ELF-1 (cell line): ENCODE measurements around the gene UBIAD1.
"Not testable (repeated sequence)": the region's sequence is repeated elsewhere in the genome, so short reads cannot be mapped to it uniquely, and the experiment has no call there.

Source experiments
- DNase-seq: peaks from one replicate; pipeline ENCODE4 v3.0.0-alpha.2; 2016; ENCODE audit warnings: low read depth, low spot score

The UBIAD1 gene

GRCh38 chr1:11279630-11280029 lies 6.6 kb downstream of the UBIAD1 start:
- no peak for DNase-seq

- DNase-seq = no peak
Measured at GRCh38 chr1:11280719-11281376, 7.8 kb downstream of the UBIAD1 start.

GRCh38 chr1:11281518-11282331 lies 8.7 kb downstream of the UBIAD1 start:
- no peak for DNase-seq

GRCh38 chr1:11283151-11283550 lies 10.2 kb downstream of the UBIAD1 start:
- DNase-seq = no peak

GRCh38 chr1:11284784-11285183 lies 11.8 kb downstream of the UBIAD1 start:
- no peak for DNase-seq

GRCh38 chr1:11285883-11286734 lies 13.1 kb downstream of the UBIAD1 start:
- DNase-seq = no peak

- peak; percentile 56 for DNase-seq
Measured at GRCh38 chr1:11286735-11287410, 13.9 kb downstream of the UBIAD1 start.

GRCh38 chr1:11289064-11289463 lies 16.1 kb downstream of the UBIAD1 start:
- DNase-seq = no peak

- DNase-seq = no peak
Measured at GRCh38 chr1:11291049-11291448, 18.1 kb downstream of the UBIAD1 start.

- no peak for DNase-seq
Measured at GRCh38 chr1:11293856-11294255, 20.9 kb downstream of the UBIAD1 start.

GRCh38 chr1:11294951-11295350 lies 22.0 kb downstream of the UBIAD1 start:
- no peak for DNase-seq

- DNase-seq = no peak
Measured at GRCh38 chr1:11295905-11296304, 22.9 kb downstream of the UBIAD1 start.

GRCh38 chr1:11297774-11298173 lies 24.8 kb downstream of the UBIAD1 start:
- DNase-seq = not testable (repeated sequence)

GRCh38 chr1:11298390-11299224 lies 25.6 kb downstream of the UBIAD1 start:
- no peak for DNase-seq

GRCh38 chr1:11299225-11299574 lies 26.2 kb downstream of the UBIAD1 start:
- DNase-seq = no peak

GRCh38 chr1:11301601-11302000 lies 28.6 kb downstream of the UBIAD1 start:
- no peak for DNase-seq

- no peak for DNase-seq
Measured at GRCh38 chr1:11302366-11302765, 29.4 kb downstream of the UBIAD1 start.

GRCh38 chr1:11305516-11305915 lies 32.5 kb downstream of the UBIAD1 start:
- not testable (repeated sequence) for DNase-seq

GRCh38 chr1:11307852-11308251 lies 34.9 kb downstream of the UBIAD1 start:
- no peak for DNase-seq

- no peak for DNase-seq
Measured at GRCh38 chr1:11308699-11309224, 35.8 kb downstream of the UBIAD1 start.

GRCh38 chr1:11309385-11309784 lies 36.4 kb downstream of the UBIAD1 start:
- DNase-seq = no peak
